HG03103 (cell line): Measurements from ENCODE around the gene VAPA.

Source experiments
- ATAC-seq: cut with Tn5 transposase; IDR thresholded peaks from one replicate; pipeline ENCODE4 v1.9.1; 2021; ENCODE audit warnings: low read depth; ENCODE audit not compliant: unreplicated experiment

The VAPA gene

GRCh38 chr18:9965711-9966624 lies 52.2 kb downstream of the VAPA start:
- ATAC-seq, result no peak

- ATAC-seq, result no peak
Measured at GRCh38 chr18:9968081-9968848, 54.4 kb downstream of the VAPA start.

GRCh38 chr18:9969247-9969646 lies 55.4 kb downstream of the VAPA start:
- no peak for ATAC-seq

DNA sequence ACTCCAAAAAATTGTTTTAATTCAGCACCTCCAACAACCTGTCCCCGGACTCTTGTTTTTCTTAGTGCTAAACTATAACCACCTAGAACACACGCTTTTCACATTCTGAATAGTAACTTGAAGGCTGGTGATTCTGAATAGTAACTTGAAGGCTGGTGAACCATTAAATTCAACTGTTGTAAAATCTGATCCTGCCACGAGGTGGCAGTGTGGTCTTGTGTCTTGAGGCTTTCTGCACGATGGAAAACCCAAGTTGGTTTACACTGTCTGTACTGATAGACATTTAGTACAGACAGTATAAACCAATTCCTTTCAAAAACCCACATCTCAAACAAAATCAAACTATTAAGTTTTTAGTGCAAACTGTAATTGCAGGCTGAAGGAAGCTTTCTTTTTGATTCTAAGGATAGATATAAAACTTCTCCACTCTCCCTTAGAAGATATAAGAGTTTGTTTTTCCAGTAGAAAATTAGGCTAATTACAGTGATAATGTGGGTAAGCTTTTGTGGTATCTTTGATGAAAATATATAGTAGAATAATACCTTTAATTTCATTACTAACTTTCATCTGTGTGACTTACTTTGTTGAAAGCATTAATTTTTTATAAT lies 57.6 kb downstream of the VAPA start:
- no peak for ATAC-seq

DNA sequence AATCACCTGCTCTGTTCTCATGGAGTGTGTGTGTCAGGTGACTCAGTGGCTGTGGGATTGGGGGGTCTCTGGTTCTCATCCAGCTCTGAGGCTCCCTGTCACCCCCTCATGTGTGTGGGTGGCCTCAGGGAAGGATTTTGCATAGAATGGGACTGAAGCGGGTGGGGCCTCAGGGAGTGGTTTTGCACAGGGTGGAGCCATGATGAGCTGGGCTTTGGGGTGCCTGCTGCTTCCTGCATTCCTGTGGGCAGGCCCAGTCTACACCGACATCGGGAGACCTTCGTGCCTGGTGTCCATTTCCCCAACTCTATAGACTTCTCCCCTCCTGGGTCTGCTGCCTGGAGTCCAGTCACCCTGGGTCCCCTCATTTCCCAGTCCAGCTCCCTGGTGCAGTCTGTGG lies 59.7 kb downstream of the VAPA start:
- no peak for ATAC-seq

- no peak for ATAC-seq
Measured at GRCh38 chr18:9974279-9974915, 60.6 kb downstream of the VAPA start.

DNA sequence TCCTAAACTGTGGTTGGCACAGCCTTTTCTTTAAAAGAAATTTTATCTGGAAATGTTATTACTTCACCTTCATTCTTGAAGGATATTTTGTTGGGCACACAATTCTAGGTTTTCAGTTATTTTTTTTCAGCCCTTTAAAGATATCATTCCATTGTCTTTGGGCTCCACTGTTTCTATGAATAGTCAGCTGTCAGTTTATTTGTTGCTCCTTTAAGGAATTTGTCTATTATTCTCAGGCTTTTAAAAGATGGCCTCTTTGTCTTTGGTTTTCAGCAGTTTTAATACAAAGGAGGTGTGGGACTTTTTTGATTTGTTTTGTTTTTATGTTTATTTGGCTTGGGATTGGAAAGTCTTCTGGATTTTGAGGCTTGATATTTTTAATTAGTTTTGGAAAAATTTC lies 61.8 kb downstream of the VAPA start:
- ATAC-seq, result no peak

DNA sequence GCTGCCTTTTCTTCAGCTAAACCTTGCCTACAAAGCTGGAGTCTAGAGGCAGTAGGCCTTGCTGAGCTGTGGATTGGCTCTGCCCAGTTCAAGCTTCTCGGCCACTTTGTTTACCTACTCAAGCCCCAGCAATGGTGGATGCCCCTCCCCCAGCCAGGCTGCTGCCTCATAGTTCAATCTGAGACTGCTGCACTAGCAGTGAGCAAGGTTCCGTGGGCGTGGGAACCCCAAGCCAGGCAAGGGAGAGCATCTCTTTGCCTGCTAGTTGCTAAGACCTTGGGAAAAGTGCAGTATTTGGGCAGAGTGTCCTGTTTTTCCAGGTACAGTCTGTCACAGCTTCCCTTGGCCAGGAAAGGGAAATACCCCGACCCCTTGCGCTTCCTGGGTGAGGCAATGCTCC lies 68.9 kb downstream of the VAPA start:
- no peak for ATAC-seq

DNA sequence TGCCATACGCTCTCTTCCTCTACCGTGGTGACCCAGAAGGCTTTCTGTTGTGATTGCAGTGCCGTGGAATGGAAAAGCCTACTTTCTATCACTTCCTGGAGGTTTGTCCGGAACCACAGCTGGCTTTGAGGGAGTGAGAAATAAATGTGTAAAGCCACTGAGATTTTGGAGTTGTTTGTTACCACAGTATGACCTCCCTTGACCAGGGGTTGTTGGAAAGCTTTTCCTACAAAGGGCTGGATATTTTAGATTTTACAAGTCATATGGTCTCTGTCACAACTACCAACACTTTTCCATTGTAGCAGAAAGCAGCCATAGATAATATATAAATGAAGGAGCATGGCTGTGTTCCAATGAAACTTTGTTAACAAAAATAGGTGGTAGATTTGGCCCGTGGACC lies 70.3 kb downstream of the VAPA start:
- no peak for ATAC-seq

- no peak for ATAC-seq
Measured at GRCh38 chr18:9985641-9986040, 71.8 kb downstream of the VAPA start.

DNA sequence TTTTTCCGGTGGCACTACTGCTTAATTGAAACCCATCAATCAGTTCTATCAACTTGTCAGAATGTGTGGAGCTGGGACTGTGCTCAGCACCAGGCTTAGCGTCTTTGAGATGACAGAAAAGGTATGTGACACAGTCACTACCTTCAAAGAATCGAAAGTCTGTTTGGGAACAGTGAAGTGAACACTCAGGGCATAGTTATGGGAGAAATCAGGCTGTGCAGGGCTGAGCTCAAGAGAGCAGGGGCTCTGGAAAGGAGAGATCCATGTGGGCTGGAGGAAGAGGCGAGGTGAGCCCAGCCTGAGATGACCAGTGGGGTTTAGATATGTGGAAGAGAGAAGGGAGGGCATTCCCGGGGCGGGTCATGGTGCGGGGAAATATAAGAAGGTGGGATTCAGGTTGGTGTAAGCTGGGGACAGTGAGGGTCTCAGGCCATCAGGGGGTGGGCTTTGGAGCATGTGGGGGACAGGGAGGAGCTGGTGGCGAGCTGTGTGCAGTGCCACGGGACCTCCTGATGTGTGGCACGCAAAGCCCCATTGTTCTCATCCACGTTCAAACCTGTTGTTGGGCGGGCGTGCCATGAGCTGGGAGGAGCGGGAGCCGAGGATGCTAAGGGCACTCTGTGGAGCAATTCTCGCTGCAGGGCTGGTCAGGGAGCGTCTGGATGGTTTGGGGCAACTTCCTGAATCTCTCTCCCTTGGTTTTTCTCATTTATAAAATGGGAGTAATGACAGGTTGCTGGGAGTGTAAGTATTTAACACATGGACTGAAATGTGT lies 72.5 kb downstream of the VAPA start:
- no peak for ATAC-seq

- ATAC-seq, result no peak
Measured at GRCh38 chr18:9987345-9987744, 73.5 kb downstream of the VAPA start.

GRCh38 chr18:9987931-9988330 lies 74.1 kb downstream of the VAPA start:
- ATAC-seq, result no peak

DNA sequence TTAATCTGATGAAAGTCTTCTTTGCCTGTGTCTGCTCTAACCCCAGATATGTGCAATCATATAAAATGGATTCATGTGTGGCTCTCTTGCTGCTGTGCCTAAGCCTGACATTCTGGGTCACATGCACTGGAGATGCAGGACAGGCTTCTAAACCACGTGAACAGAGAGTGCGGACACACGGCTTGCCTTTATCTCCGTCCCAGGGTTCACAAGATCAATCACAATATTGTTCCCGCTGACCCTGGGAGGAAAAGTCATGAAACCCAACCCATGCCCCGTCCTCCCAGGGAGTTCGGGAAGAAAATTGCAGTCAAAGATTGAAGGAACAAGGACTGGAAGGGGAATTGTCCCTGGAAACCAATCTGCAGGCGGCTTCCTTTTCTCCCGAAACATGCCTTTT lies 74.8 kb downstream of the VAPA start:
- no peak for ATAC-seq

- ATAC-seq, result no peak
Measured at GRCh38 chr18:9989481-9989880, 75.7 kb downstream of the VAPA start.

DNA sequence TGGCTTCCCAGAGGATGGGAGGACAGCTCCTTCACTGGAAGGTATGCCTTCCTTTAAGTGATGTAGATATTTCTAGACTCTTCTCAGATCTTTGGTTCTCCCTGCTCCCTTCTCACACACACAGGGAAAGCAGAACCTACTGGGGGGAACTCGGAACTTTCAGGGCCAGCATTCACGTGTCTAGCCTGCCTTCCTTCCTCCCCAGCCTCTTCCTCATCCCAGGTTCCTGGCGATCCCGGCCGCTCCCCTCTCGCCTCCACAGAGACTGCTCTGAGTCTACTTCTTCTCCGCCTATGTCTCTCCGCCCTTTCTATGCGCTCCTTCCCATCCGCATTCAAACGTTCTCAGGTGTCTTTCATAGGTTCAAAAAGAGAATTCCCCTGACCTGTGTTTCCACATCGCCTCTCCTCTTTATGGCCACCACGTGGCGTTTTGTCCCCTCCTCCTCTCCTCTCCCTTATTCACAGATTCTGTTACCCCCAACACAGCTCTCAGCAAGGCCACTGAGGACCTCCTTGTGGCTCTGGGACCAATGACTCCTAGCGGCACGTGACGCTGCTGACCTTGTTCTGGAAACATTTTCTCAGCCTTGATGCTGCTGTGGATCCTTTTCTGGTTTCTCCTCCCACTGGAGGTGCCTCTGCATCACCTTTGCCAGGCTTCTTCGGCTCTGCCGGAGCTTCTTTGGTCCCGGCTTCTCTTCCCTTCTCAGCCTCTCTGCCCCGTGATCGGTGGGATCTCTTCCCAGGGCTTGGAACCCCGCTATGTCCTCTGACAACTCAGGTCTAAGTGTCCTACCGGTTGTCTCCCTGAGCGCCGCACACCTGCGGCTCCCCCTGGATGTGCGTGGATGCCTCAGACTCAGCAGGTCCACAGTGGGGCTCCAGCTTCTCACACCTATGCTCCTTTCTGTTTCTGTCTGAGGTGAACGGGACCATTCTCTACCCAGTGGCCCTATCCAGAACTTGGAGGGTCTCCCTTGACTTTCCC lies 77.5 kb downstream of the VAPA start:
- no peak for ATAC-seq

DNA sequence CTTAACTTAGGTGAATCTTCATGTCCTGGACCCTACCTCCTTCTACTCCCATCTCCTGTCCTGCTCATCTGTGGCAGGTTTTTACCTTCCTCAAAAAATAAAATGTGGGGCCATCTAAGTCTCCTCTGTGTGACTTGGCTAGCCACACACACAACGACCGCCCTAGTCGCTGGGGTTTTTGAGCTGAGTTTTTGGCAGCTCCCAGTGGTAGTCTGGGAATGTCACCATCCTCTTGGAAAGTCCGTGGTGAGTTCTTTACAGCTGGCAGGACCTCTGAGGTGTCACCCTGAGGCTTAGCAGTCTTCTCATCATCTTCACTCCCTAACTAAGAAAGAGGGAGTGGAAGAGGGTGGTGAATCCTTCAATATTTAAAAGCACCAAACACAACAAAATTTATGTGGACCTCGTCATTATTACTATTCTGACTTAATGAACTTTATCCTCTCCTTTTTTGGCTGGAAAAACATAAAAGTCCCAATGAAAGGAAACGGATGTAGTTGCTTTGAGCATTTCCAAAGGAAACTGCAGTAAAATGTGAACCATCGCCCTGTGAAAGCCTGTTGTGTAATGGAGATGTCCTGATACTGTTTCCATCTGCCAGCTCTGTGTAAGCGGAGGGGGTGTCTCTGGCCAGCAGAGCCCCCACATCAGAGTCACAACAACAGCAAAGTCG lies 78.6 kb downstream of the VAPA start:
- ATAC-seq, result no peak

DNA sequence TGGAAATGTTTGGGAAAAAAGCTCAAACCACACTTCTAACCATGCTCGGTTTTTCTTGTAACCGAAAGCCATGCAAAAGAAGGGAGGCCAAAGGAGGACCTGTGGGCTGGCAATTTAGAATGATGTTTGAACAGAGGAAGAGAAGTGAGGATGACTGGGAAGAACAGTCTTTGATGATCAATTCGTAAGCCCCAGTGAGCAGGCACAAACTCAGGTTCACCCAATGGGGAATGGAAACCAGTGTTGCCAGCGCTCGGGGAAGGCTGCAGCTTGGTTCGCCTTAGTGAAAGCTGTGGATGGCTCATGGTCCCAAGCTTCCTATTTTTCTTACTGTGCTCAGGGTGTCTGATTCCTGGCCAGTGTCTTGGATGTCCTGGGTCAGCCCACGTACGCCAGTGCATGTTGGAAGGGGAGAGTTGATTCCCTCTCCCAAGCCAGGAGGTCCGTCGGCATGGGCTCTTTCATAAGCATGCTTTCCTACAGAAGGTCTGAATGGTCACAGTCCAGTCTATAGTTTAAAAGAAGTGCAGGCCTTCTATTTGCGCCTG lies 79.2 kb downstream of the VAPA start:
- no peak for ATAC-seq
